Measurements from ENCODE around the gene STAT2. TPM values are rescaled to one million over a fixed set of nuclear protein-coding genes. Genes with fewer than 3 reads are reported as not detected.

STAT2 gene
- total and polyA plus RNA-seq, 2 of the 13 experiments (the other 11 are each of a cell fraction or from before 2014, with no cell fraction given): 43.5 to 84.6 TPM

- TF ChIP-seq, protein P1, sequence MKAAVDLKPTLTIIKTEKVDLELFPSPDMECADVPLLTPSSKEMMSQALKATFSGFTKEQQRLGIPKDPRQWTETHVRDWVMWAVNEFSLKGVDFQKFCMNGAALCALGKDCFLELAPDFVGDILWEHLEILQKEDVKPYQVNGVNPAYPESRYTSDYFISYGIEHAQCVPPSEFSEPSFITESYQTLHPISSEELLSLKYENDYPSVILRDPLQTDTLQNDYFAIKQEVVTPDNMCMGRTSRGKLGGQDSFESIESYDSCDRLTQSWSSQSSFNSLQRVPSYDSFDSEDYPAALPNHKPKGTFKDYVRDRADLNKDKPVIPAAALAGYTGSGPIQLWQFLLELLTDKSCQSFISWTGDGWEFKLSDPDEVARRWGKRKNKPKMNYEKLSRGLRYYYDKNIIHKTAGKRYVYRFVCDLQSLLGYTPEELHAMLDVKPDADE (CRISPR knock-in tag; IDR thresholded peaks at IDR 0.05): no peak; the same call in 1 of the 2 replicates
- TF ChIP-seq, protein P2, sequence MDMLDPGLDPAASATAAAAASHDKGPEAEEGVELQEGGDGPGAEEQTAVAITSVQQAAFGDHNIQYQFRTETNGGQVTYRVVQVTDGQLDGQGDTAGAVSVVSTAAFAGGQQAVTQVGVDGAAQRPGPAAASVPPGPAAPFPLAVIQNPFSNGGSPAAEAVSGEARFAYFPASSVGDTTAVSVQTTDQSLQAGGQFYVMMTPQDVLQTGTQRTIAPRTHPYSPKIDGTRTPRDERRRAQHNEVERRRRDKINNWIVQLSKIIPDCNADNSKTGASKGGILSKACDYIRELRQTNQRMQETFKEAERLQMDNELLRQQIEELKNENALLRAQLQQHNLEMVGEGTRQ (IDR thresholded peaks at IDR 0.05; ENCODE audit: low read depth, low read length): peak; percentile 76
- TF ChIP-seq, protein P2 (CRISPR knock-in tag; IDR thresholded peaks at IDR 0.05; ENCODE audit: borderline replicate concordance): peak; percentile 80; the same call in 1 of the 2 replicates
- TF ChIP-seq ZNF34 (CRISPR knock-in tag; IDR thresholded peaks at IDR 0.05; ENCODE audit: borderline replicate concordance) (peak; percentile 36; the same call in 1 of the 2 replicates), ZNF615 (CRISPR knock-in tag; IDR thresholded peaks at IDR 0.05; ENCODE audit: borderline replicate concordance) (no peak), MYC (CRISPR knock-in tag; IDR thresholded peaks at IDR 0.05; ENCODE audit: borderline replicate concordance) (peak; percentile 95), ZSCAN20 (CRISPR knock-in tag; IDR thresholded peaks at IDR 0.05; ENCODE audit: borderline replicate concordance) (peak; percentile 85; the same call in 1 of the 2 replicates), ZNF431 (CRISPR knock-in tag; IDR thresholded peaks at IDR 0.05; ENCODE audit: borderline replicate concordance, low read depth) (peak; percentile 50; the same call in 1 of the 2 replicates), KLF6 (CRISPR knock-in tag; IDR thresholded peaks at IDR 0.05) (0 out of 2 replicates have a peak, but pooled peaks have one; percentile 22), CEBPG (CRISPR knock-in tag; IDR thresholded peaks at IDR 0.05) (no peak; the same call in none of the 2 replicates)
- TF ChIP-seq, protein P3, sequence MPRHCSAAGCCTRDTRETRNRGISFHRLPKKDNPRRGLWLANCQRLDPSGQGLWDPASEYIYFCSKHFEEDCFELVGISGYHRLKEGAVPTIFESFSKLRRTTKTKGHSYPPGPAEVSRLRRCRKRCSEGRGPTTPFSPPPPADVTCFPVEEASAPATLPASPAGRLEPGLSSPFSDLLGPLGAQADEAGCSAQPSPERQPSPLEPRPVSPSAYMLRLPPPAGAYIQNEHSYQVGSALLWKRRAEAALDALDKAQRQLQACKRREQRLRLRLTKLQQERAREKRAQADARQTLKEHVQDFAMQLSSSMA (CRISPR knock-in tag; IDR thresholded peaks at IDR 0.05): peak; percentile 92
- TF ChIP-seq, protein P4, sequence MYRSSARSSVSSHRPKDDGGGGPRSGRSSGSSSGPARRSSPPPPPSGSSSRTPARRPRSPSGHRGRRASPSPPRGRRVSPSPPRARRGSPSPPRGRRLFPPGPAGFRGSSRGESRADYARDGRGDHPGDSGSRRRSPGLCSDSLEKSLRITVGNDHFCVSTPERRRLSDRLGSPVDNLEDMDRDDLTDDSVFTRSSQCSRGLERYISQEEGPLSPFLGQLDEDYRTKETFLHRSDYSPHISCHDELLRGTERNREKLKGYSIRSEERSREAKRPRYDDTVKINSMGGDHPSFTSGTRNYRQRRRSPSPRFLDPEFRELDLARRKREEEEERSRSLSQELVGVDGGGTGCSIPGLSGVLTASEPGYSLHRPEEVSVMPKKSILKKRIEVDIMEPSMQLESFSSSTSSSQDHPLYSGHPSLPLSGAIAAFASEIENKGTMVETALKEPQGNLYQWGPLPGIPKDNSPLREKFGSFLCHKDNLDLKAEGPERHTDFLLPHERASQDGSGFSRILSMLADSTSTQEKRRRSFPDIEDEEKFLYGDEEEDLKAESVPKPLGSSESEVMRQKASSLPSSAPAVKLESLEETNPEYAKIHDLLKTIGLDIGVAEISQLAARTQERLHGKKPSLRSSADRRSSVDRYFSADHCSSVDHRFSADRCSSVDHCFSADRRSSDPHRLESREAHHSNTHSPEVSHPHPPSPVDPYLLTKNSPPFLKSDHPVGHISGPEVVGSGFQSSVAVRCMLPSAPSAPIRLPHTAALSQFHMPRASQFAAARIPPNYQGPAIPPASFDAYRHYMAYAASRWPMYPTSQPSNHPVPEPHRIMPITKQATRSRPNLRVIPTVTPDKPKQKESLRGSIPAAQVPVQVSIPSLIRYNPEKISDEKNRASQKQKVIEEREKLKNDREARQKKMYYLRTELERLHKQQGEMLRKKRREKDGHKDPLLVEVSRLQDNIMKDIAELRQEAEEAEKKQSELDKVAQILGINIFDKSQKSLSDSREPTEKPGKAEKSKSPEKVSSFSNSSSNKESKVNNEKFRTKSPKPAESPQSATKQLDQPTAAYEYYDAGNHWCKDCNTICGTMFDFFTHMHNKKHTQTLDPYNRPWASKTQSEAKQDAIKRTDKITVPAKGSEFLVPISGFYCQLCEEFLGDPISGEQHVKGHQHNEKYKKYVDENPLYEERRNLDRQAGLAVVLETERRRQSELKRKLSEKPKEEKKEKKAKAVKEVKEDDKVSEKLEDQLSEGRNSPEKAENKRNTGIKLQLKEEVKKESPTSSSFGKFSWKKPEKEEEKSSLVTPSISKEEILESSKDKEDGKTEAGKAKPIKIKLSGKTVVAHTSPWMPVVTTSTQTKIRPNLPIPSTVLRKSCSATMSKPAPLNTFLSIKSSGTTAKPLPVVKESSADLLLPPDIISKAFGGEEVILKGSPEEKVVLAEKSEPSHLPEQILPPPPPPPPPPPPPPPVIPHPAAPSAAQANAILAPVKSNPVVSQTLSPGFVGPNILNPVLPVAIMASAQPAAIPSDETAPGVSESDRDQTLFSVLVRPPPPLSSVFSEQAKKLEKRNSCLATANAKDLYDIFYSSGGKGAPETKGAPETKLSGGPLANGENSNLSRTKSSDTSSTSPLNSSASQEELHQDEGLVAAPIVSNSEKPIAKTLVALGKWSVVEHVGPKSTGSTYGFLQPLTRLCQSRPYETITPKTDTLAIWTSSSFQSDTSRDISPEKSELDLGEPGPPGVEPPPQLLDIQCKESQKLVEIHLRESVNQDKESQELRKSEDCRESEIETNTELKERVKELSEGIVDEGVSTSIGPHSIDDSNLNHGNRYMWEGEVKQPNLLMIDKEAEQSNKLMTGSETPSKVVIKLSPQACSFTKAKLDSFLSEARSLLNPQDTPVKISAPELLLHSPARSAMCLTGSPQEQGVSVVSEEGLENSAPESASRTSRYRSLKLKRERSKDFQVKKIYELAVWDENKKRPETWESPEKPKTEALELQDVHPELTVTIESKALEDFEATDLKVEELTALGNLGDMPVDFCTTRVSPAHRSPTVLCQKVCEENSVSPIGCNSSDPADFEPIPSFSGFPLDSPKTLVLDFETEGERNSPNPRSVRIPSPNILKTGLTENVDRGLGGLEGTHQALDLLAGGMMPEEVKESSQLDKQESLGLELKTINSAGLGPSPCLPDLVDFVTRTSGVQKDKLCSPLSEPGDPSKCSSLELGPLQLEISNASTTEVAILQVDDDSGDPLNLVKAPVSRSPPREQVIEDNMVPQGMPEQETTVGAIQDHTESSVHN (CRISPR knock-in tag; IDR thresholded peaks at IDR 0.05): 0 out of 2 replicates have a peak, but pooled peaks have one; percentile 19
- TF ChIP-seq, protein P5, sequence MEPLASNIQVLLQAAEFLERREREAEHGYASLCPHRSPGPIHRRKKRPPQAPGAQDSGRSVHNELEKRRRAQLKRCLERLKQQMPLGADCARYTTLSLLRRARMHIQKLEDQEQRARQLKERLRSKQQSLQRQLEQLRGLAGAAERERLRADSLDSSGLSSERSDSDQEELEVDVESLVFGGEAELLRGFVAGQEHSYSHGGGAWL (CRISPR knock-in tag; IDR thresholded peaks at IDR 0.05): peak; percentile 24; the same call in 1 of the 2 replicates
Measured at GRCh38 chr12:56315622-56316473, 44.1 kb downstream of the STAT2 start, which contains the start of gene CNPY2 (continued).
